IMR-90 (cell line): ENCODE measurements around the gene LAMC2. TPM values are rescaled to one million over a fixed set of nuclear protein-coding genes. Genes with fewer than 3 reads are reported as not detected.

Source experiments
- CTCF ChIP-seq: conservative IDR thresholded peaks from 2 replicates; pipeline ENCODE4 v1.5.1; 2012; ENCODE audit warnings: mild to moderate bottlenecking, low read depth, low read length, improper control_type of control experiment
- MXI1 ChIP-seq: IDR thresholded peaks from 2 replicates; pipeline ENCODE4 v1.6.1; 2012; ENCODE audit warnings: low read depth, mild to moderate bottlenecking, low read length, moderate library complexity, borderline replicate concordance
- polyA plus RNA-seq, 3 experiments: library from polyadenylated mRNA; depleted of rRNA; stranded (reverse); fragments of >200 nt; gene quantifications; 2 replicates each; pipeline ENCODE4 v1.2.3, GENCODE V29; 2012; ENCODE audit warnings: low replicate concordance in 1 of 3
- total RNA-seq: library from RNA; depleted of rRNA; stranded (reverse); fragments of >200 nt; gene quantifications from 2 replicates; pipeline ENCODE4 v1.2.3, GENCODE V29; 2012

LAMC2 gene
- total and polyA plus RNA-seq, 2 of the 4 experiments (the other 2 are of a cell fraction) = 2.3 to 2.8 TPM

GRCh38 chr1:183228347-183229220 lies 42.5 kb downstream of the LAMC2 start (continued):
- TF ChIP-seq CTCF = no peak
- TF ChIP-seq MXI1 = no peak
